ENCODE data around the gene SERTM1.

DNA sequence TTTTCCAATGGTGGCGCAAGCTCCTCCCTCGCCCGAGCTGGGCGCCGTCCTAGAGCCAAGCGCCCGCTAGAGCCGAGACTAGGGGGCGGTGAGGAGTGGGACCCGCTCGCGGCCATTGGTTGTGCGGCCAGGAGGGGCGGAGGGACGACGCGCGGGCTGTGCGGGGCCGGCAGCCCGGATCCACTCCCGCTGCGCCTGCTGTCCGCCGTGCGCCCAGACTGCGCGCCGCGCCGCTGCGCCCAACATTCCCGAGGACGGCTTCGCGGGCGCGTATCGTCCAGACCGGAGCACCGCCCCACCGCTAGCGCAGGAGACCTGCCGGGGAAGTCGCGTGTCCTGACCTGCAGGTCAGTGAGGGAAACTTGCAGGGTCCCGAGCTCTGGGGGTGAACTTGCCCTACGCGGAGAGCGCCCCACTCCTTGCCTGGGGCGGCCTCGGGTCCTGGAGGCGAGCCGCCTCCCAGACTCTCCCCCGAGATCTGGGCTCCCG is at the start of gene SERTM1:
- TF ChIP-seq CTCF (IDR thresholded peaks at IDR 0.05 in 2 of 3, conservative IDR thresholded peaks at IDR 0.05 in 1 of 3; ENCODE audit: control insufficient read depth in 2 of 3, extremely low read depth in 1 of 3, insufficient read depth in 1 of 3, low read depth in 3 of 3, low read length in 3 of 3) (no peak), POLR2AphosphoS2 (IDR thresholded peaks at IDR 0.05; ENCODE audit: low read depth, low read length) (no peak)
- TF ChIP-seq, protein P1, sequence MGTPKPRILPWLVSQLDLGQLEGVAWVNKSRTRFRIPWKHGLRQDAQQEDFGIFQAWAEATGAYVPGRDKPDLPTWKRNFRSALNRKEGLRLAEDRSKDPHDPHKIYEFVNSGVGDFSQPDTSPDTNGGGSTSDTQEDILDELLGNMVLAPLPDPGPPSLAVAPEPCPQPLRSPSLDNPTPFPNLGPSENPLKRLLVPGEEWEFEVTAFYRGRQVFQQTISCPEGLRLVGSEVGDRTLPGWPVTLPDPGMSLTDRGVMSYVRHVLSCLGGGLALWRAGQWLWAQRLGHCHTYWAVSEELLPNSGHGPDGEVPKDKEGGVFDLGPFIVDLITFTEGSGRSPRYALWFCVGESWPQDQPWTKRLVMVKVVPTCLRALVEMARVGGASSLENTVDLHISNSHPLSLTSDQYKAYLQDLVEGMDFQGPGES (IDR thresholded peaks at IDR 0.05): no peak

All from GM12878 (cell line).